ENCODE results near the gene ERCC4. TPM values are rescaled to one million over a fixed set of nuclear protein-coding genes. Genes with fewer than 3 reads are reported as not detected.
"Not testable (repeated sequence)": the region's sequence is repeated elsewhere in the genome, so short reads cannot be mapped to it uniquely, and the experiment has no call there.

ERCC4 gene
- total RNA-seq, 1 donor from 2014 or later: 10.2 TPM

DNA sequence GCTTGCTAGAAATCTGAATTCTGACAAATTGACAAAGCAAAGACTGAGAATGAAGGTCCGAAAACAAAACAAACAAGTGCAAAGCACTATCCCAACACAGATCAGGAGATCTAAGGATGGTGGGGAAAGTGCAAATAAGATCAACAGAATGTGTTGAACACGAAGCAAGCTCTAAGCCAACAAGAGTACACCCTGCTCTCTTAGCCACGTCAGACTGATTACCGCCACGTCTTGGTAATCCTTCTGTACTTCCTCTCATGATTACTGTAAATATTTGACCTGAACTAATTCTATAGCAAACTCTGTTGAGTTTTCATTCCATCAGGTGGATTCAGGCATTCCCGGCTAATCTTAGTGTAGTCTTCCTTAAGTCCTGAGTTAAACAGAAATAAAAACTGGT lies 34.3 kb upstream of the ERCC4 start:
- POLR2A ChIA-PET: no interaction called here

DNA sequence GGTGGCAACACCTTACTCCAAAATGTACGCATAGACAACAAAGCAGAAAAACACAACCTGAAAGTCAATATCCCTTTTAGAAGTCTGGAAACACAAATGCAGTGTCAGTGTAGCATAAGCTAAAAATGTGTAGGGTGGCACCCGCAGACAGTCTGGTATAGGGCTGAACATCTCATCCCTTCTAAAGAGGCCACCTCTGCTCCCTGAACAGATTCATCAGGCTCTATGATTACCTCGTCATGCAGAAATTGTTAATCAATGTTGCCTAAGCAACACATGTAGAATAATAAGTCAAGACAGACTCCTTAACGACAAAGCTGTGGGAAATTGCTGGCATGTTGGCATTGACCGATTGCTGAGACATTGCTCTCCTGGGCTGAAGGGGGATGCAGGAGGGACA lies 33.3 kb upstream of the ERCC4 start:
- Mint-ChIP-seq H3K27ac (no peak overlapping the region), H3K27me3 (peaks cover 10% of the 10 kb centered on the region), H3K4me3 (no peak overlapping the region), H3K36me3 (ENCODE audit: low read depth) (no peaks in the 10 kb centered on the region), H3K9me3 (peaks cover 7% of the 10 kb centered on the region), H3K4me1 (no peaks in the 10 kb centered on the region)
- POLR2A ChIA-PET: no interaction called here
- no peak for ATAC-seq (ENCODE audit: low read depth)
- TF ChIP-seq, protein P1, sequence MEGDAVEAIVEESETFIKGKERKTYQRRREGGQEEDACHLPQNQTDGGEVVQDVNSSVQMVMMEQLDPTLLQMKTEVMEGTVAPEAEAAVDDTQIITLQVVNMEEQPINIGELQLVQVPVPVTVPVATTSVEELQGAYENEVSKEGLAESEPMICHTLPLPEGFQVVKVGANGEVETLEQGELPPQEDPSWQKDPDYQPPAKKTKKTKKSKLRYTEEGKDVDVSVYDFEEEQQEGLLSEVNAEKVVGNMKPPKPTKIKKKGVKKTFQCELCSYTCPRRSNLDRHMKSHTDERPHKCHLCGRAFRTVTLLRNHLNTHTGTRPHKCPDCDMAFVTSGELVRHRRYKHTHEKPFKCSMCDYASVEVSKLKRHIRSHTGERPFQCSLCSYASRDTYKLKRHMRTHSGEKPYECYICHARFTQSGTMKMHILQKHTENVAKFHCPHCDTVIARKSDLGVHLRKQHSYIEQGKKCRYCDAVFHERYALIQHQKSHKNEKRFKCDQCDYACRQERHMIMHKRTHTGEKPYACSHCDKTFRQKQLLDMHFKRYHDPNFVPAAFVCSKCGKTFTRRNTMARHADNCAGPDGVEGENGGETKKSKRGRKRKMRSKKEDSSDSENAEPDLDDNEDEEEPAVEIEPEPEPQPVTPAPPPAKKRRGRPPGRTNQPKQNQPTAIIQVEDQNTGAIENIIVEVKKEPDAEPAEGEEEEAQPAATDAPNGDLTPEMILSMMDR (IDR thresholded peaks at IDR 0.05): no peak
- no peak for DNase-seq
- intact Hi-C loops (cut with micrococcal nuclease): no loop called here
- CTCF ChIA-PET: no interaction called here

More for the DNA sequence above, 34.3 kb upstream of the ERCC4 start:
- ATAC-seq (ENCODE audit: low read depth): no peak
- Mint-ChIP-seq H3K27ac (no peak overlapping the region), H3K4me1 (no peaks in the 10 kb centered on the region), H3K4me3 (no peak overlapping the region), H3K27me3 (peaks cover 10% of the 10 kb centered on the region), H3K9me3 (peaks cover 7% of the 10 kb centered on the region), H3K36me3 (ENCODE audit: low read depth) (no peaks in the 10 kb centered on the region)
- DNase-seq: no peak
- TF ChIP-seq, protein P1 (IDR thresholded peaks at IDR 0.05): no peak
- CTCF ChIA-PET: no interaction called here
- intact Hi-C loops (cut with micrococcal nuclease): no loop called here

DNA sequence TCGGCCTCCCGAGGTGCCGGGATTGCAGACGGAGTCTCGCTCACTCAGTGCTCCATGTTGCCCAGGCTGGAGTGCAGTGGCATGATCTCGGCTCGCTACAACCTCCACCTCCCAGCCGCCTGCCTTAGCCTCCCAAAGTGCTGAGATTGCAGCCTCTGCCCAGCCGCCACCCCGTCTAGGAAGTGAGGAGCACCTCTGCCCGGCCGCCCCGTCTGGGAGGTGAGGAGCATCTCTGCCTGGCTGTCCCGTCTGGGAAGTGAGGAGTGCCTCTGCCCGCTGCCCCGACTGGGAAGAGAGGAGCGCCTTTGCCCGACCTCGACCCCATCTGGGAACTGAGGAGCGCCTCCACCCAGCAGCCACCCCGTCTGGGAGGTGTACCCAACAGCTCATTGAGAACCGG lies 30.6 kb upstream of the ERCC4 start:
- CTCF ChIA-PET: not testable (repeated sequence)

DNA sequence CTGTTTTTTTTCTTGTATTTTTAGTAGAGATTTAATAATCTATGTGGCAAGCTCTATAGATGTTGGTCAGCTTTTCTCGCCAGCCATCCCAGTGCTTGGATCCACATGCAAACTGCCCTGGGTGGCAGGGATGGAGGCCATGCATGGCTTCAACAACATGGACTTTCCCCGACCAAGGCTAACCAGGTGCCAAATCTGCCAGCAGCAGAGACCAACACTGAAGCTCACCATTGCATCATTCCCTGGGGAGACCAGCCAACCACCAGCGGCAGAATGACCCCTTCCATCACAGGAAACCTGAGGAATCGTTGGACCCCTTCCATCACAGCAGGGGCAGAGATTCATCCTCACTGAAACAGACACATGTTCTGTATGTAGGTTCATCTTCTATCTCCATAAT lies 27.7 kb upstream of the ERCC4 start:
- ATAC-seq (ENCODE audit: low read depth) (no peak), DNase-seq (no peak)
- H3K36me3 Mint-ChIP-seq (ENCODE audit: low read depth): no peaks in the 10 kb centered on the region
- ChIA-PET CTCF (no interaction called here), POLR2A (no interaction called here)
- peaks cover 12% of the 10 kb centered on the region for H3K9me3 Mint-ChIP-seq
- H3K27ac Mint-ChIP-seq: no peak overlapping the region
- TF ChIP-seq, protein P1 (IDR thresholded peaks at IDR 0.05): no peak
- peaks cover 17% of the 10 kb centered on the region for H3K27me3 Mint-ChIP-seq
- intact Hi-C loops (cut with micrococcal nuclease): no loop called here
- H3K4me1 Mint-ChIP-seq: no peaks in the 10 kb centered on the region
- H3K4me3 Mint-ChIP-seq: no peak overlapping the region

More for the DNA sequence above, 30.6 kb upstream of the ERCC4 start:
- H3K27ac Mint-ChIP-seq; POLR2A ChIA-PET; ATAC-seq (ENCODE audit: low read depth); intact Hi-C loops (cut with micrococcal nuclease); H3K4me3 Mint-ChIP-seq; DNase-seq; H3K36me3 Mint-ChIP-seq (ENCODE audit: low read depth); H3K4me1 Mint-ChIP-seq; H3K9me3 Mint-ChIP-seq: not testable (repeated sequence)
- H3K27me3 Mint-ChIP-seq: peaks cover 18% of the 10 kb centered on the region

DNA sequence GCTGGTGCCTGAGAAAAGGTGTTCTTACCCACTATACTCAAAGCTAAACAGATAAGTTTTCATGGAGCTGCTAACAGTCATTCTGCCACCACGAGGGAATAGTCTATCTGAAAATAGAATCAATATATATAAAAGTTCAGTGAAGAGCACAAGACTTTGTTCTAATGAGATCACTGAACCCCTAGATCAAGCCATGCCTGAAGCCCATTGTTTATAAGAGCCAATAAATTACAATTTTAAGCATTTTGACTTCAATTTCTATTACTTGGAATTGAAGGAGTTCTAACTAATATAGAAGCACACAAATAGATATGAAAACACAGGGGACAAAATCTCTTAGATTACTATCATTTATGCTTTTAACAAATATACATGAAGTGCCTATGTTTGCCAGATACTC lies 24.4 kb upstream of the ERCC4 start:
- CTCF ChIA-PET: no interaction called here
- TF ChIP-seq, protein P1 (IDR thresholded peaks at IDR 0.05): no peak
- ATAC-seq (ENCODE audit: low read depth): no peak
- peaks cover 5% of the 10 kb centered on the region for H3K9me3 Mint-ChIP-seq
- H3K4me3 Mint-ChIP-seq: no peak overlapping the region
- POLR2A ChIA-PET: no interaction called here
- DNase-seq: no peak
- H3K4me1 Mint-ChIP-seq: no peaks in the 10 kb centered on the region
- intact Hi-C loops (cut with micrococcal nuclease): no loop called here
- no peaks in the 10 kb centered on the region for H3K36me3 Mint-ChIP-seq (ENCODE audit: low read depth)
- H3K27me3 Mint-ChIP-seq: peaks cover 22% of the 10 kb centered on the region
- no peak overlapping the region for H3K27ac Mint-ChIP-seq

DNA sequence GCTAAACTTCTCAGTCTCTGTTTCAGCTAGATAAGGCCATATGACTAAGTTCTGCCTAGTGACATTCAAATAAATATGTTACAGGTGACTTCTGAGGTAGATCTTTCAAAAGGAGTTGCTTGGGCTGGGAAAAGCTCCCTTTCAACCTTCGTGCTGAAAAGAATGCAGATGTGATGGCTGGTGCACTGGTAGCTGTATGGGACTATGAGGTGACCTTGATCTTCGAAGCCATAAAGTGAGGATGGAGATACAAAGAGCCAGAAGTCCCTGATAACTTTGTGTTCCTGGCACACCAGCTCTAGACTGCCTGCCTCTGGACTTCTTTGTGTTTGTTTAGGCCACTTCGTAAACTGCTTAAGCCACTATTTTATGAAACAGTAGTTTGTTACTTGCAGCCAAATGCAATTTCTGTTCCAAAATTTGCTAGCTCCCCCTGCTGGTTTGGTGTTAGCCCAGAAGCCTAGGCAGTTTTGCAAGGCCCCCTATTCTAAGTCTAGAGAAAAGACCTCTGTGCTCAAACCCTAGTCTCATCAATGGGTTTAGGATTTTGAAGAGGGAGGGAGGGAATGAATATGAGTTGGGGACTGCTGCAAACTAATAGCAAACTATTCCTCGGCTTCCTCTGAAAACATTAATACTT lies 23.3 kb upstream of the ERCC4 start:
- DNase-seq (no peak), ATAC-seq (ENCODE audit: low read depth) (no peak)
- TF ChIP-seq, protein P1 (IDR thresholded peaks at IDR 0.05): no peak
- ChIA-PET POLR2A (no interaction called here), CTCF (no interaction called here)
- H3K27ac Mint-ChIP-seq: no peak overlapping the region
- intact Hi-C loops (cut with micrococcal nuclease): no loop called here
- H3K27me3 Mint-ChIP-seq: peaks cover 27% of the 10 kb centered on the region
- no peak overlapping the region for H3K4me3 Mint-ChIP-seq
- H3K4me1 Mint-ChIP-seq: no peaks in the 10 kb centered on the region
- no peaks in the 10 kb centered on the region for H3K36me3 Mint-ChIP-seq (ENCODE audit: low read depth)
- peaks cover 5% of the 10 kb centered on the region for H3K9me3 Mint-ChIP-seq
